ENCODE measurements around the gene FAM120A. TPM values are rescaled to one million over a fixed set of nuclear protein-coding genes. Genes with fewer than 3 reads are reported as not detected.

FAM120A gene
- total RNA-seq, 2 donors from 2014 or later = 56.8 to 77.5 TPM

GRCh38 chr9:93589688-93590087, 138.2 kb downstream of the FAM120A start:
- TF ChIP-seq CTCF (IDR thresholded peaks at IDR 0.05) = no peak
- TF ChIP-seq POLR2A (IDR thresholded peaks at IDR 0.05) = no peak
- intact Hi-C loops (cut with DNase I) = no loop called here
- ATAC-seq (peak; percentile 38), DNase-seq (peak in 2 of 4 donors; percentile 53 to 54)
- Histone ChIP-seq H3K4me3 (no peak overlapping the region), H3K36me3 (replicated peaks in 1 of 2; ENCODE audit: insufficient read depth in 1 of 2, low read depth in 2 of 2) (no peaks in the 10 kb centered on the region), H3K9me3 (no peaks in the 10 kb centered on the region), H3K27me3 (no peaks in the 10 kb centered on the region), H3K4me1 (peaks cover 74% of the 10 kb centered on the region), H3K27ac (peak overlapping the region in 2 of 4 donors; percentile 10 to 37)
- WGBS, 2 donors = 9 to 21% methylated on average over 8 of the region's 8 CpGs

- Histone ChIP-seq H3K27ac (no peak overlapping the region), H3K36me3 (replicated peaks in 1 of 2; ENCODE audit: insufficient read depth in 1 of 2, low read depth in 2 of 2) (no peaks in the 10 kb centered on the region), H3K4me3 (no peak overlapping the region), H3K9me3 (no peaks in the 10 kb centered on the region), H3K27me3 (no peaks in the 10 kb centered on the region), H3K4me1 (peaks cover 65% of the 10 kb centered on the region)
- intact Hi-C loops (cut with DNase I) = no loop called here
- ATAC-seq (no peak), DNase-seq (no peak)
- no peak for TF ChIP-seq POLR2A (IDR thresholded peaks at IDR 0.05)
- no peak for TF ChIP-seq CTCF (IDR thresholded peaks at IDR 0.05)
- 87 to 93% methylated on average over 8 of the region's 8 CpGs for WGBS, 2 donors
Measured at GRCh38 chr9:93590609-93591234, 139.2 kb downstream of the FAM120A start.

GRCh38 chr9:93591301-93592007, 140.0 kb downstream of the FAM120A start:
- H3K4me1 ChIP-seq = peaks cover 62% of the 10 kb centered on the region
- H3K27me3 ChIP-seq = no peaks in the 10 kb centered on the region
- H3K27ac ChIP-seq = no peak overlapping the region
- TF ChIP-seq POLR2A (IDR thresholded peaks at IDR 0.05) = no peak
- WGBS, 2 donors = 57 to 69% methylated on average over 9 to 13 of the region's 13 CpGs
- intact Hi-C loops (cut with DNase I) = no loop called here
- no peak for ATAC-seq
- H3K9me3 ChIP-seq = no peaks in the 10 kb centered on the region
- no peak for DNase-seq
- H3K36me3 ChIP-seq (replicated peaks in 1 of 2; ENCODE audit: insufficient read depth in 1 of 2, low read depth in 2 of 2) = no peaks in the 10 kb centered on the region
- no peak overlapping the region for H3K4me3 ChIP-seq

GRCh38 chr9:93592008-93592642, 140.6 kb downstream of the FAM120A start:
- H3K4me1 ChIP-seq = peaks cover 55% of the 10 kb centered on the region
- no peak overlapping the region for H3K27ac ChIP-seq
- 83 to 95% methylated on average over 2 to 8 of the region's 8 CpGs for WGBS, 2 donors
- no peaks in the 10 kb centered on the region for H3K27me3 ChIP-seq
- no peak overlapping the region for H3K4me3 ChIP-seq
- TF ChIP-seq POLR2A (IDR thresholded peaks at IDR 0.05) (no peak), CTCF (IDR thresholded peaks at IDR 0.05) (no peak)
- ATAC-seq (no peak), DNase-seq (no peak)
- H3K9me3 ChIP-seq = no peaks in the 10 kb centered on the region
- no peaks in the 10 kb centered on the region for H3K36me3 ChIP-seq (replicated peaks in 1 of 2; ENCODE audit: insufficient read depth in 1 of 2, low read depth in 2 of 2)
- intact Hi-C loops (cut with DNase I) = no loop called here

GRCh38 chr9:93592643-93593021, 141.1 kb downstream of the FAM120A start:
- WGBS, 2 donors = 23 to 54% methylated on average over 2 of the region's 2 CpGs
- Histone ChIP-seq H3K4me1 (peaks cover 53% of the 10 kb centered on the region), H3K27me3 (no peaks in the 10 kb centered on the region), H3K9me3 (no peaks in the 10 kb centered on the region), H3K4me3 (no peak overlapping the region), H3K27ac (no peak overlapping the region), H3K36me3 (replicated peaks in 1 of 2; ENCODE audit: insufficient read depth in 1 of 2, low read depth in 2 of 2) (no peaks in the 10 kb centered on the region)
- TF ChIP-seq POLR2A (IDR thresholded peaks at IDR 0.05) = no peak
- TF ChIP-seq CTCF (IDR thresholded peaks at IDR 0.05) = peak in 1 of 7 experiments; percentile 18
- DNase-seq (no peak), ATAC-seq (no peak)
- intact Hi-C loops (cut with DNase I) = no loop called here

Data from body of pancreas (tissue), 4 donors.